ENCODE measurements around the gene GSE1.
A peak's percentile ranks its signal among the peaks of the same experiment; 100 is the strongest.

GSE1 gene

DNA sequence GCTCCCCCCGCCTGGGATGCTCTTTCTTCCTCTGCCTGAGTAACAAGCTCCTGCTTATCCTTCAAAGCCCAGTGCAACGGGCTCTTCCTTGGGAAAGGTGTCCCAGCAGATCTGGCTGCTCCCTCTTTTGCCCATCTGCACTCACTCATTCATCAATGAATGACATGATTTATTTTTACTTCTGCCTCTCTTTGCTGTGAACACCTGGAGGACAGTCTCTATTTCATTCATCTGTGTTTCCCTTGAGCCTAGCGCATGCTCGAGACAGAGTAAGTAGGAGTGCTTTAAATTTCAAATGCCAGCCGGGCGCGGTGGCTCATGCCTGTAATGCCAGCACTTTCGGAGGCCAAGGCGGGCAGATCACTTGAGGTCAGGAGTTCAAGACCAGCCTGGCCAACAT lies 97.6 kb downstream of the GSE1 start:
- DNase-seq, result no peak

GRCh38 chr16:85711982-85712587 lies 99.0 kb downstream of the GSE1 start:
- no peak for DNase-seq

DNA sequence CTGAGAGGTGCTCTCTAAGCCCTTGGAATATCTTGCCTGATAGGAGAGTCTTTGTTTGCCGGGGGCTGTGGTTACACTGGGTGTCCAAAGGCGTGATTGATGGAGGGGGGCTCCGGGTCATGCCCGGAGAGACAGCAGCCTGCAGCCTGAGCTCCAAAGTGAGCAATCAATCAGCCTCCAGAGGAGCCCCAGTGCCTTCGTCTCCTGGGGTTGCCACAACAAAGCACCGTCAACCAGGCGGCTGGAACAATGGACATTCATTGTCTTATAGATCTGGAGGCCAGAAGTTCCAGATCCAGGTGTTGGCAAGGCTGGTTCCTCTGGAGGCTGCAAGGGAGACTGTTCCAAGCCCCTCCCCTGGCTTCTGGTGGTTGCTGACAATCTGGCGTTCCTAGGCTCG lies 99.7 kb downstream of the GSE1 start:
- DNase-seq, result no peak

DNA sequence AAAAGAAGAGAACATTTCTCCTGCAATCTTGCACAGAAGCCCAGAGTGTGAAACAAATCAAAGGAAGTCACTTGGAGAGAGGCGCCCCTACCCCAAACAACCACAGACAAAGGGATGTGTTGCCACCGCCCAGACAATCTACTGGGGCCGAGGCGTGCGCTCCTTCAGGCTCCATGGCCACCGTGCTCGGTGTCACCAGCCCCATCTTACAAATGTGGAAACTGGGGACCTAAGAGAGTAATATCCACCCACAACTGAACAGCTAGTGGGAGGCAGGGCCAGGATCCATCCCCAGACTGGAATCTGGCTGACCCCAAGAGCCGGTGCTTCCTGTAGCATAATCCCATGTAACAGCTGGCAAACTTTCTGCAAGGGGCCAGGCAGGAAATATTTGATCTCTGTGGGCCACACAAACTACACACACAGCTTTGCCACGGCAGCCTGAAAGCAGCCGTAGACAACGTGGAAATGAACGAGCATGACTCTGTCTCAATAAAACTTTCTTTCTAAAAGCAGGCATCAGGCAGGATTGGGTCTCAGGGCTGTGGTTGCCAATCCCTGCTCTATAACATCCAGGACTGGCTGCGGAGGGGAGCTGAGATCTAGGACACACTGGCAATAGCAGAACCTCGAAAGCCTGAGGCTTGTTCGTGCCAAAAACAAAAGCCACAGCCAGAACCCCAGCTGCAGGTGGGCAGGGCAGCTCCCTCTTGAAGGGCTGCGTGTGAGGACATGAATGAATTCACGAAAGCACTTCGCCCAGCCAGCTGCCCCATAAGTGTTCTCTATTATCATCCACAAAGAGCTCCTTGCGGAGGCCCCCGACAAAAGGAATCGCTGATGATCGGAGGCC lies 102.3 kb downstream of the GSE1 start:
- peak; percentile 94 for DNase-seq

GRCh38 chr16:85716022-85716679 lies 103.0 kb downstream of the GSE1 start:
- no peak for DNase-seq

DNA sequence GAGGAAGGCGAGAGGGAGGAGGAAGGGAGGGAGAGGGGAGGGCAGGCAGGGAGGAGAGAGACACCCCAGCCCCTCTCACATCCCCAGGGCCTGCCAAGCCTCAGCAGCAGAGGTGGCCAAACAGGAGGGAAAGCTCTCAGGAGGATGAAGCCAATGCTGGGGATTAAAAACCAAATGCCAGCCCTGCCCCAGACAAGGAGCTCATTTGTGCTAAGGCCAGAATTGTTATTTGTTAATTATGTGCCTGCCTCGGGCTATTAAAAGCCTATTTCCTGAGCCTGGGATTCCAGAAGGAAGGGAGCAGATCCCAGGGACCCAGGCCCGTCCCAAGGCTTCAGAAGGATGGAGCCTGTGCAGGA lies 103.5 kb downstream of the GSE1 start:
- peak; percentile 26 for DNase-seq

DNA sequence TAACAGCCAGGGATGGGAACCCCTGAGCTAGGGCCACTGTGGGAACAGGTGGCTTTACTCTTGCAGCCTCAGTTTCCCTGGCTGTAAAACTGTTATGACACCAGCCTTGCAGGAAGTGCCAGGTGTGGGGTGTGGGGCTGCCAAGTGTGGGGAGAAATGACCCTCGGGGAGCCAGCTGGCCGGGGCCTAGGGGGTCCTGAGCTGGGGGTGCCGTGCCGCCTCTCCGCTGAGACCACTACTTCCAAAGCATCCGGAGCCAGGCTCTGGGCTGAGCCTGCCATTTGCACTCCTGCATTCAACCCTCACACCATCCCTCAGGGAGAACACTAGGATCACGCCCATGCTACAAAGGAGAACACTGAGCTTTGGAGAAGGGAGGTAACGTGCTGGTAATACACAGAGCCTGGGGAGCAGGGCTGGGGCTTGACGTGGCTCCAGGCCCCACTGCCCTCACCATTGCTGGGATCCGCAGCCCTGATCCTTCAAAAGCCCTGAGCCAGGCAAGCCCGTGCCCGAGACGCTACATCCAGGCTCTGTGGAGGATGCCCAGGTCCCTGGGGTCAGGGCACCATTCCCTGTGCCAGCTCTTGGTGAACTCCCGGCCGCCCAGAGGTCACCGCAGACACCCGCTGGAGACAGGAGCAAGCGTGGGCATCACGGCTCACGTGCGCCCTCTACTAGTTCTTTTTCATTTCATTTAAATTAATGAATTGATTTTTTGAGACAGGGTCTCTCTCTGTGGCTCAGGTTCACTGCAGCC lies 104.5 kb downstream of the GSE1 start:
- DNase-seq, result peak; percentile 49

GRCh38 chr16:85718153-85718477 lies 105.0 kb downstream of the GSE1 start:
- DNase-seq, result no peak

- DNase-seq, result no peak
Measured at GRCh38 chr16:85718682-85719081, 105.6 kb downstream of the GSE1 start.

DNA sequence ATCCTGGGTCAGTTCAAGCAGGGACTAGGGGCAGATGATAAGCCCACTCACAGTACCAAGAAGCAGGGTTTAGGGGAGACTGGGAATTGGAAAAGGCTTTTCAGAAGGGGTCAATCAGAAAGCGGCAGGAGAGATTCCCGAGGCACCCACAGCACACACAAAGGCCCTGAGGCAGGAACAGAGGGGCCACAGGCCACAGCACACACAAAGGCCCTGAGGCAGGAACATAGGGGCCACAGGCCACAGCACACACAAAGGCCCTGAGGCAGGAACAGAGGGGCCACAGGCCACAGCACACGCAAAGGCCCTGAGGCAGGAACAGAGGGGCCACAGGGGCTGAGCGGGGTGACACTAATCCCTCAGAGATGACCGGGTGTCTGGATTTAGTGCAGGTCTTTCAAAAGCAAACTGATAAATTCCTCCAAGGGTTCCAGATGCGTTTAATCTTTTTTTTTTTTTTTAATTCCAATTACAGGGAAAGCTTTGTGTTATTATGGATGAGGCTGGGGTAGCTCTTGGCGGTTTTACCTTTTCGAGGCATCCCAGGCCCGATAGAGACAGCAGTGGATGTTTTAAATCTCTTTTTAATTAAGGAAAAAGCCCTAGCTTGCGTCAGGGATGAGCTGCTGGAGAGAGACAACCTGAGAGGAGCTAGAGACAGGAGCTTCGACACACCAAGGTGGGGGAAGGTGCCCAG lies 106.6 kb downstream of the GSE1 start:
- no peak for DNase-seq

GRCh38 chr16:85720302-85720637 lies 107.1 kb downstream of the GSE1 start:
- DNase-seq, result no peak

DNA sequence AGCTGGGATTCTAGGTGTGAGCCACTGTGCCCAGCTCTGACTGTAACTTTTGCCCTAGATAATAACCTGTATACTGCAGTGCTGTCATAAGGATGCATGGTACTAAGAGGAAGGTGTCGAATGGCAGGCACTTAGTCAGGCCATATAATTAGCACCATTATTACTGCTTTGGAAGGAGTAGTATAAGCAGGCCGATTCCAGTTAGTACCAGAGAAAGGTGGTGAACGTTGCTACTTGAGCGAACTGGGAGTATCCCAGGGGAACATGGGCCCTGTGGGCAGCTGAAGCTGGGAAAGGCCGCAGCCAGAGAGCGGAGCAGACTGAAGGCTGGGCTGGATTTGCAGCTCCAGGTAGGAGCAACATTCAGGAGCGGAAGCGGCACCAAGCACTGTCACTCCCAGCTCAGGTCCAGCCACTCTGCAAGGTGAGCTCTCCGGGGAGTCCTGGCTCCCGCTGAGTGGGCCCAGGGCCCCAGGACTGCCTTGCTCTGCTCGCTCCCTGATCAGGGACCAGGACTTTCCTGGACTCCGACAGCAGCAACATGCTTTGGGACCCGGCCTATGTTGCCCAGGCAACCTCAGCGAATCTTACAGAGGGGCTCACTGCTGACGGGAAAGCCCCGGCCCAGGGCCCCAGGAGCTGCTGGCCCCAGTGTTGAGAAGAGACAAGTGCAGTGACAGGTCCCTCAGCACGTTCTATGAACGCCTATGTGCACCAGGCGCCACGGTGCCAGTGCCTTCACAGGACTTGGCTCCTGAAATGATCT lies 109.2 kb downstream of the GSE1 start:
- no peak for DNase-seq

GRCh38 chr16:85724126-85724879 lies 111.2 kb downstream of the GSE1 start:
- no peak for DNase-seq

- DNase-seq, result no peak
Measured at GRCh38 chr16:85724936-85725335, 111.8 kb downstream of the GSE1 start.

Data from NCI-H1105 treated with DMSO at 0.1 percent for 48 hours (cell line).